Calu3 (cell line): ENCODE results near the gene NMBR. TPM values are rescaled to one million over a fixed set of nuclear protein-coding genes. Genes with fewer than 3 reads are reported as not detected.
"Not testable (repeated sequence)": the region's sequence is repeated elsewhere in the genome, so short reads cannot be mapped to it uniquely, and the experiment has no call there.

Source experiments
- BruUV-seq: library from RNA; stranded (reverse); fragments of 400-500 nt; replicated peaks from 2 replicates; lab custom pipeline; 2021; lab: Mats Ljungman, UMichigan
- CTCF ChIA-PET: fragments of 300-600 bp; sonication (Branson Sonifier 250); formaldehyde crosslinking; loops from one replicate; lab custom pipeline; 2022; ENCODE audit warnings: antibody characterized with exemption; lab: Charles Lee
- DNase-seq: peaks from one replicate; pipeline ENCODE4 v3.0.0; 2022
- H3K27ac Mint-ChIP-seq: one replicate; pipeline ENCODE4 v1.8.0; 2022; ENCODE audit warnings: mixed read lengths; ENCODE audit not compliant: unreplicated experiment
- H3K27me3 Mint-ChIP-seq: one replicate; pipeline ENCODE4 v1.8.0; 2022; ENCODE audit warnings: mixed read lengths; ENCODE audit not compliant: unreplicated experiment
- H3K36me3 Mint-ChIP-seq: one replicate; pipeline ENCODE4 v1.8.0; 2022; ENCODE audit warnings: mild to moderate bottlenecking, moderate library complexity, mixed read lengths; ENCODE audit not compliant: insufficient read depth, unreplicated experiment
- H3K4me1 Mint-ChIP-seq: one replicate; pipeline ENCODE4 v1.8.0; 2022; ENCODE audit warnings: mild to moderate bottlenecking, low read depth, mixed read lengths; ENCODE audit not compliant: unreplicated experiment
- H3K4me3 Mint-ChIP-seq: one replicate; pipeline ENCODE4 v1.8.0; 2022; ENCODE audit warnings: mild to moderate bottlenecking, low read depth, moderate library complexity, mixed read lengths; ENCODE audit not compliant: unreplicated experiment
- H3K9me3 Mint-ChIP-seq: one replicate; pipeline ENCODE4 v1.8.0; 2022; ENCODE audit warnings: low read depth, mixed read lengths; ENCODE audit not compliant: unreplicated experiment
- CTCF ChIP-seq: fragments of 200-600 bp; IDR thresholded peaks from one replicate; pipeline ENCODE4 v1.8.0; 2022; ENCODE audit warnings: antibody characterized with exemption; ENCODE audit not compliant: unreplicated experiment
- intact Hi-C: fragments of 100-400 bp; cut with micrococcal nuclease; formaldehyde crosslinking; loops from one replicate; pipeline ENCODE4 v1.10.0; 2022; ENCODE audit not compliant: unreplicated experiment
- total RNA-seq: library from RNA; stranded (reverse); gene quantifications from 2 replicates; pipeline ENCODE4 v1.2.3, GENCODE V29; 2022

The NMBR gene
- total RNA-seq, 1 experiment from 2014 or later = not detected

- Mint-ChIP-seq H3K4me3 (no peak overlapping the region), H3K4me1 (peaks cover 13% of the 10 kb centered on the region), H3K9me3 (no peaks in the 10 kb centered on the region), H3K27ac (no peak overlapping the region), H3K27me3 (no peaks in the 10 kb centered on the region), H3K36me3 (no peaks in the 10 kb centered on the region)
- DNase-seq = no peak
- no peak for TF ChIP-seq CTCF
- no TSS peak for BruUV-seq
- CTCF ChIA-PET = no interaction called here
- intact Hi-C loops = no loop called here
Observed at GRCh38 chr6:142167486-142167885, 20.6 kb upstream of the NMBR start.

GRCh38 chr6:142167071-142167470, 20.1 kb upstream of the NMBR start:
- CTCF ChIA-PET = no interaction called here
- no peak for DNase-seq
- H3K27ac Mint-ChIP-seq = no peak overlapping the region
- peaks cover 17% of the 10 kb centered on the region for H3K4me1 Mint-ChIP-seq
- intact Hi-C loops = no loop called here
- no peaks in the 10 kb centered on the region for H3K9me3 Mint-ChIP-seq
- H3K4me3 Mint-ChIP-seq = no peak overlapping the region
- no peaks in the 10 kb centered on the region for H3K27me3 Mint-ChIP-seq
- no TSS peak for BruUV-seq
- H3K36me3 Mint-ChIP-seq = no peaks in the 10 kb centered on the region
- TF ChIP-seq CTCF = no peak

GRCh38 chr6:142165227-142165626, 18.3 kb upstream of the NMBR start:
- no peak overlapping the region for H3K4me3 Mint-ChIP-seq
- no TSS peak for BruUV-seq
- no peaks in the 10 kb centered on the region for H3K9me3 Mint-ChIP-seq
- H3K4me1 Mint-ChIP-seq = peaks cover 18% of the 10 kb centered on the region
- TF ChIP-seq CTCF = no peak
- H3K36me3 Mint-ChIP-seq = no peaks in the 10 kb centered on the region
- intact Hi-C loops = no loop called here
- no peak for DNase-seq
- CTCF ChIA-PET = no interaction called here
- no peaks in the 10 kb centered on the region for H3K27me3 Mint-ChIP-seq
- H3K27ac Mint-ChIP-seq = no peak overlapping the region

GRCh38 chr6:142162780-142163179, 15.9 kb upstream of the NMBR start:
- Mint-ChIP-seq H3K27me3 (no peaks in the 10 kb centered on the region), H3K27ac (no peak overlapping the region), H3K4me1 (peaks cover 18% of the 10 kb centered on the region), H3K36me3 (no peaks in the 10 kb centered on the region), H3K9me3 (no peaks in the 10 kb centered on the region), H3K4me3 (no peak overlapping the region)
- CTCF ChIA-PET = no interaction called here
- no peak for TF ChIP-seq CTCF
- no peak for DNase-seq
- intact Hi-C loops = no loop called here
- no TSS peak for BruUV-seq

GRCh38 chr6:142156758-142157068, 9.8 kb upstream of the NMBR start:
- H3K4me1 Mint-ChIP-seq, DNase-seq, H3K9me3 Mint-ChIP-seq, H3K4me3 Mint-ChIP-seq, H3K36me3 Mint-ChIP-seq, H3K27ac Mint-ChIP-seq, H3K27me3 Mint-ChIP-seq, BruUV-seq: not testable (repeated sequence)
- CTCF ChIA-PET = interaction anchor here (1.1 to 1.4 kb wide), 3 partner anchors 59 to 318 kb away, joined by 3 to 4 read pairs (median 4); no protein-coding TSS in a partner anchor
- intact Hi-C loops = loop anchor here (2.0 to 5.0 kb wide), 2 partner anchors 41 to 232 kb away; no protein-coding TSS in a partner anchor
